Neuronal stem cell (in vitro differentiated cells): ENCODE measurements around the gene ZNF496. TPM values are rescaled to one million over a fixed set of nuclear protein-coding genes. Genes with fewer than 3 reads are reported as not detected.
"Not testable (repeated sequence)": the region's sequence is repeated elsewhere in the genome, so short reads cannot be mapped to it uniquely, and the experiment has no call there.

Experiments
- DNase-seq: peaks from one replicate; pipeline ENCODE4 v3.0.0-alpha.2; 2013; ENCODE audit warnings: low spot score
- H2AFZ ChIP-seq: one replicate; pipeline ENCODE4 v1.6.1; 2013; ENCODE audit warnings: mild to moderate bottlenecking, low read length, inconsistent platforms
- H2AK5ac ChIP-seq: 2 replicates; pipeline ENCODE4 v1.6.1; 2013; ENCODE audit warnings: low read depth, mild to moderate bottlenecking, inconsistent platforms, low read length, moderate library complexity, mixed read lengths
- H2BK120ac ChIP-seq: 2 replicates; pipeline ENCODE4 v1.6.1; 2013; ENCODE audit warnings: low read depth, mild to moderate bottlenecking, inconsistent platforms, low read length, moderate library complexity, mixed read lengths
- H2BK12ac ChIP-seq: one replicate; pipeline ENCODE4 v1.6.1; 2013; ENCODE audit warnings: low read length, inconsistent platforms
- H2BK15ac ChIP-seq: 2 replicates; pipeline ENCODE4 v1.6.1; 2013; ENCODE audit warnings: mild to moderate bottlenecking, low read length, inconsistent platforms, mixed read lengths
- H2BK5ac ChIP-seq: one replicate; pipeline ENCODE4 v1.6.1; 2013; ENCODE audit warnings: inconsistent platforms, mild to moderate bottlenecking, low read length, moderate library complexity
- H3K14ac ChIP-seq: one replicate; pipeline ENCODE4 v1.6.1; 2013; ENCODE audit warnings: low read length, inconsistent platforms
- H3K18ac ChIP-seq: 2 replicates; pipeline ENCODE4 v1.6.1; 2013; ENCODE audit warnings: low read length, inconsistent platforms
- H3K23ac ChIP-seq: 2 replicates; pipeline ENCODE4 v1.6.1; 2013; ENCODE audit warnings: low read depth, mild to moderate bottlenecking, mixed read lengths, low read length, inconsistent platforms; ENCODE audit not compliant: poor library complexity
- H3K27ac ChIP-seq: replicated peaks from 3 replicates; pipeline ENCODE4 v1.5.1; 2013; ENCODE audit warnings: low read length, inconsistent platforms
- H3K27me3 ChIP-seq, 3 experiments: 2 replicates each; pipeline ENCODE4 v1.6.1; 2013; ENCODE audit warnings: low read length in 3 of 3, mild to moderate bottlenecking in 2 of 3, inconsistent platforms in 1 of 3, low read depth in 1 of 3, mixed read lengths in 1 of 3, moderate library complexity in 1 of 3; ENCODE audit not compliant: control insufficient read depth in 3 of 3, insufficient read depth in 3 of 3
- H3K36me3 ChIP-seq, 2 donors: replicated peaks in 1 of 2; 2 replicates each; pipeline ENCODE4 v1.6.1; 2013; ENCODE audit warnings: low read length in 2 of 2; ENCODE audit not compliant: control insufficient read depth in 2 of 2, insufficient read depth in 2 of 2
- H3K4ac ChIP-seq: 2 replicates; pipeline ENCODE4 v1.6.1; 2013; ENCODE audit warnings: inconsistent platforms, mild to moderate bottlenecking, low read length, moderate library complexity
- H3K4me1 ChIP-seq, 2 donors: 1 replicate in 1 of 2; 2 replicates in 1 of 2; pipeline ENCODE4 v1.6.1; 2013; ENCODE audit warnings: low read length in 2 of 2, low read depth in 1 of 2; ENCODE audit not compliant: control insufficient read depth in 2 of 2, insufficient read depth in 1 of 2
- H3K4me2 ChIP-seq: one replicate; pipeline ENCODE4 v1.6.1; 2013; ENCODE audit warnings: mild to moderate bottlenecking, low read length, inconsistent platforms; ENCODE audit not compliant: insufficient read depth, poor library complexity, severe bottlenecking
- H3K4me3 ChIP-seq, 2 donors: 2 replicates each; pipeline ENCODE4 v1.5.1; 2013; ENCODE audit warnings: low read length in 2 of 2, mild to moderate bottlenecking in 2 of 2, inconsistent platforms in 1 of 2, moderate library complexity in 1 of 2
- H3K79me1 ChIP-seq: one replicate; pipeline ENCODE4 v1.6.1; 2013; ENCODE audit warnings: low read depth, mild to moderate bottlenecking, inconsistent platforms, low read length, moderate library complexity
- H3K9ac ChIP-seq: one replicate; pipeline ENCODE4 v1.6.1; 2013; ENCODE audit warnings: mild to moderate bottlenecking, low read depth, low read length, inconsistent platforms; ENCODE audit not compliant: poor library complexity
- H3K9me3 ChIP-seq, 2 donors: replicated peaks in 1 of 2; 2 replicates each; pipeline versions ENCODE3 to v1.6.1; 2013; ENCODE audit warnings: low read length in 2 of 2, mild to moderate bottlenecking in 2 of 2, inconsistent platforms in 1 of 2, low read depth in 1 of 2, mixed read lengths in 1 of 2, moderate library complexity in 1 of 2; ENCODE audit not compliant: control insufficient read depth in 2 of 2, insufficient read depth in 1 of 2
- H4K8ac ChIP-seq: one replicate; pipeline ENCODE4 v1.6.1; 2013; ENCODE audit warnings: low read depth, mild to moderate bottlenecking, inconsistent platforms, low read length, moderate library complexity
- H4K91ac ChIP-seq: one replicate; pipeline ENCODE4 v1.6.1; 2013; ENCODE audit warnings: low read length, low read depth, mild to moderate bottlenecking, inconsistent platforms; ENCODE audit not compliant: poor library complexity
- WGBS, 2 donors: extraction: QIAGEN DNeasy Blood & Tissue Kit; methylation state at CpG; one replicate each; pipeline ENCODE4 v1.1.7; 2013; ENCODE audit warnings: missing lambda C conversion rate in 2 of 2, mixed read lengths in 1 of 2; ENCODE audit not compliant: insufficient read length in 2 of 2, insufficient replicate concordance in 1 of 2; ENCODE audit errors: extremely low coverage in 2 of 2; 5-methylcytosine and 5-hydroxymethylcytosine counted together
- small RNA-seq: library from polyadenylated mRNA; stranded (forward); fragments of <200 nt; extraction: miRNeasy Mini kit (QIAGEN cat#:217004); gene quantifications from one replicate; pipeline ENCODE3, GENCODE V24; 2013; ENCODE audit not compliant: insufficient read depth

The ZNF496 gene

GRCh38 chr1:247255772-247256171 lies 75.9 kb downstream of the ZNF496 start, which contains the start of gene VN1R5:
Gene VN1R5 (plus strand): TSS chr1:247256072.
- not testable (repeated sequence) for H3K14ac ChIP-seq, H3K4me3 ChIP-seq, H3K27me3 ChIP-seq, H3K27ac ChIP-seq, H4K91ac ChIP-seq, H2BK15ac ChIP-seq, H2AFZ ChIP-seq, H3K4me2 ChIP-seq, H3K4me1 ChIP-seq, H3K4ac ChIP-seq, H2AK5ac ChIP-seq, H3K9ac ChIP-seq, H2BK12ac ChIP-seq, H2BK5ac ChIP-seq, H3K79me1 ChIP-seq, H3K18ac ChIP-seq, H3K9me3 ChIP-seq, H3K23ac ChIP-seq, DNase-seq, H2BK120ac ChIP-seq, H4K8ac ChIP-seq, H3K36me3 ChIP-seq
- no CpG with 5 or more reads among the region's 1 CpG for WGBS, 2 donors

DNA sequence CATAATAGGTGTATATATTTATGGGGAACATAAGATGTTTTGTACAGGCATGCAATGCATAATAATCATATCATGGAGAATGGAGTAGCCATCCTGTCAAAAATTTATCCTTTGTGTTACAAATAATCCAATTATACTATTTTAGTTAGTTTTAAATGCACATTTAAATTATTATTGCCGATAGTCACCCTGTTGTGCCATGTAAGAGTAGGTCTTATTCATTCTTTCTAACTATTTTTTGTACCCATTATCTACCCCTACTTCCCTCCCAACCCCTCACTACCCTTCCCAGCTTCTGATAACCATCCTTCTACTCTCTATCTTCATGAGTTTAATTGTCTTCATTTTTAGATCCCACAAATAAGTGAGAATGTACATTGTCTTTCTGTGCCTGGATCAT lies 84.1 kb downstream of the ZNF496 start:
- no peak overlapping the region for H2BK5ac ChIP-seq
- no peak overlapping the region for H2AK5ac ChIP-seq
- no peak overlapping the region for H2AFZ ChIP-seq
- no peaks in the 10 kb centered on the region for H3K27me3 ChIP-seq
- WGBS, 2 donors = no CpG with 5 or more reads among the region's 1 CpG
- H3K27ac ChIP-seq = no peak overlapping the region
- no peak overlapping the region for H3K14ac ChIP-seq
- H3K18ac ChIP-seq = no peak overlapping the region
- no peak overlapping the region for H2BK120ac ChIP-seq
- H2BK15ac ChIP-seq = no peak overlapping the region
- no peak overlapping the region for H3K9ac ChIP-seq
- H4K8ac ChIP-seq = no peak overlapping the region
- H3K36me3 ChIP-seq = no peaks in the 10 kb centered on the region
- no peak overlapping the region for H3K4ac ChIP-seq
- no peaks in the 10 kb centered on the region for H3K79me1 ChIP-seq
- no peak for DNase-seq
- H3K4me2 ChIP-seq = no peak overlapping the region
- no peaks in the 10 kb centered on the region for H3K9me3 ChIP-seq
- H3K4me1 ChIP-seq = no peaks in the 10 kb centered on the region
- no peak overlapping the region for H4K91ac ChIP-seq
- H3K23ac ChIP-seq = no peak overlapping the region
- no peak overlapping the region for H3K4me3 ChIP-seq
- H2BK12ac ChIP-seq = no peak overlapping the region

Small RNA genes lying within 50 kb of the gene (small RNA-seq; reads per million reads assigned to genes)
- not detected for gene RF00019
